Neural progenitor cell (in vitro differentiated cells): ENCODE results near the gene SLC35F5. TPM values are rescaled to one million over a fixed set of nuclear protein-coding genes. Genes with fewer than 3 reads are reported as not detected.
"Not testable (repeated sequence)": the region's sequence is repeated elsewhere in the genome, so short reads cannot be mapped to it uniquely, and the experiment has no call there.

Source experiments
- DNase-seq: peaks from one replicate; pipeline ENCODE4 v3.0.0-alpha.2; 2016; ENCODE audit warnings: low spot score
- H2AFZ ChIP-seq: fragments of 200-600 bp; sonication (generic); replicated peaks from 2 replicates; pipeline ENCODE4 v1.6.1; 2016; ENCODE audit warnings: antibody characterized with exemption
- H3F3A ChIP-seq: fragments of 200-600 bp; sonication (generic); 2 replicates; pipeline ENCODE4 v1.6.1; 2016; ENCODE audit warnings: antibody characterized with exemption, low read depth
- H3K27ac ChIP-seq: fragments of 200-600 bp; sonication (generic); 2 replicates; pipeline ENCODE4 v1.5.1; 2016; ENCODE audit warnings: mild to moderate bottlenecking
- H3K27me3 ChIP-seq: fragments of 200-600 bp; sonication (generic); 2 replicates; pipeline ENCODE4 v1.6.1; 2016; ENCODE audit warnings: mild to moderate bottlenecking, moderate library complexity
- H3K36me3 ChIP-seq: fragments of 200-600 bp; sonication (generic); 2 replicates; pipeline ENCODE4 v1.5.1; 2016
- H3K4me1 ChIP-seq: fragments of 200-600 bp; sonication (generic); 2 replicates; pipeline ENCODE4 v1.6.1; 2016; ENCODE audit warnings: mixed run types
- H3K4me2 ChIP-seq: fragments of 200-600 bp; sonication (generic); 2 replicates; pipeline ENCODE4 v1.6.1; 2016
- H3K4me3 ChIP-seq: fragments of 200-600 bp; sonication (generic); 2 replicates; pipeline ENCODE4 v1.5.1; 2016
- H3K79me2 ChIP-seq: fragments of 200-600 bp; sonication (generic); 2 replicates; pipeline ENCODE4 v1.6.1; 2016; ENCODE audit warnings: low read depth
- H3K9ac ChIP-seq: fragments of 200-600 bp; sonication (generic); 2 replicates; pipeline ENCODE4 v1.6.1; 2016
- H3K9me3 ChIP-seq: fragments of 200-600 bp; sonication (generic); 2 replicates; pipeline ENCODE4 v1.5.1; 2016; ENCODE audit warnings: low read depth
- H4K20me1 ChIP-seq: fragments of 200-600 bp; sonication (generic); 2 replicates; pipeline ENCODE4 v1.6.1; 2016; ENCODE audit warnings: low read depth
- H3K27ac Mint-ChIP-seq: 3 replicates; pipeline ENCODE4 v1.8.0; 2021; ENCODE audit warnings: mixed read lengths
- H3K27me3 Mint-ChIP-seq: 2 replicates; pipeline ENCODE4 v1.8.0; 2022; ENCODE audit warnings: low read depth, mild to moderate bottlenecking, inconsistent platforms, moderate library complexity, mixed read lengths; ENCODE audit not compliant: insufficient read depth
- H3K36me3 Mint-ChIP-seq: 3 replicates; pipeline ENCODE4 v1.8.0; 2021; ENCODE audit warnings: mixed read lengths
- H3K4me1 Mint-ChIP-seq: 3 replicates; pipeline ENCODE4 v1.8.0; 2021; ENCODE audit warnings: mixed read lengths
- H3K4me3 Mint-ChIP-seq: 3 replicates; pipeline ENCODE4 v1.8.0; 2021; ENCODE audit warnings: mild to moderate bottlenecking, moderate library complexity, mixed read lengths
- H3K9me3 Mint-ChIP-seq: 3 replicates; pipeline ENCODE4 v1.8.0; 2020; ENCODE audit warnings: mixed read lengths
- microRNA-seq: library from miRNA; unstranded; fragments of <30 nt; microRNA quantifications from one replicate; pipeline ENCODE4, GENCODE V29; 2016
- small RNA-seq: library from RNA; depleted of rRNA; stranded (forward); fragments of <200 nt; gene quantifications from one replicate; pipeline ENCODE3, GENCODE V24; 2015
- total RNA-seq: library from RNA; depleted of rRNA; stranded (reverse); fragments of >200 nt; gene quantifications from 2 replicates; pipeline ENCODE4 v1.2.3, GENCODE V29; 2015; ENCODE audit warnings: low replicate concordance

SLC35F5 gene
- total RNA-seq, 1 donor from 2014 or later: 83.0 TPM

DNA sequence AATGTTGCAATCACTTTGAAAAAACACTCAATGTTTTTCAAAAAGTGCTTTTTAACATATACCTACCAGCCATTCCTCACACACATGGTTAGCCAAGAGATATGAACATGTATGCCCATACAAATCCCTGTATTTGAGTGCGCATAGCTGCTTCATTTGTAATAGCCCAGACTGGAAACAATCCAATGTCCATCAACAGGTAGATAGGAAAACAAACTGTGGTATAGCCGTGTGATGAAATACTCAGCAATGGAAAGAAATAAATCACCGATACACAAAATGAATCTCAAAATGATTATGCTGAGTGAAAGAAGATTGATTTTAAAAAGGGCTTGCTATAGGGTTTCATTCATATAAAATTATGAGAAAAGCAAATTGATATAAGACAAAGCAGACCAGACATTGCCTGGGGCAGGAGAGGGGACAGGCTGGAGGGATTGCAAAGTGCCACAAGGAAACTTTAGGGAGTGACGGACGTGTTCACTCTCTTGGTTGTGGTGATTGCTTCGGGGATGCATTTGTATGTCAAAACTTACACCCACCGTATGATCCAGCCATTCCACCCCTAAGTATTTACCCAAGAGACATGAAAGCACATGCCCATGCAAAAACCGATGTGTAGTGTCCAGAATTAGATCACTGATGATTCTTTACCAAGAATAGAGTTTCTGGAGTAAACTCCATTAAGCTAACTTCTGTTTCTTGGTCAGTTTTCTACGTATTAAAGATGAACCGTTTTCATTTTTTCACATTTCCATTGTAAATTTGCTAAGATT is 93.0 kb downstream of the SLC35F5 start:
- not testable (repeated sequence) for H3K27me3 ChIP-seq, H3K36me3 ChIP-seq, H3K36me3 Mint-ChIP-seq, H2AFZ ChIP-seq, H3K4me3 ChIP-seq, H3K4me2 ChIP-seq, H3K9ac ChIP-seq, H3K9me3 ChIP-seq, H3K9me3 Mint-ChIP-seq, H4K20me1 ChIP-seq, H3K27me3 Mint-ChIP-seq, H3K4me1 Mint-ChIP-seq, H3K27ac Mint-ChIP-seq, H3K4me3 Mint-ChIP-seq, H3K27ac ChIP-seq, H3K4me1 ChIP-seq, H3F3A ChIP-seq, DNase-seq, H3K79me2 ChIP-seq

Small RNA genes lying within 50 kb of the gene (microRNA-seq; reads per million reads assigned to microRNA genes)
- gene MIR4782: not detected

Small RNA genes lying within 50 kb of the gene (small RNA-seq; reads per million reads assigned to genes)
- gene MIR4782 (not detected), gene RNU6-744P (not detected)

Other genes starting within 250 kb of the SLC35F5 start
- gene RABL2A, start 129.4 kb downstream of the SLC35F5 start, total RNA-seq: 13.4 and 18.7 TPM in 2 replicates
- 120 and 175 TPM in 2 replicates for gene ACTR3, start 133.4 kb upstream of the SLC35F5 start, total RNA-seq